HG03039 (cell line): ENCODE data around the gene SOCS1.
"Not testable (repeated sequence)": the region's sequence is repeated elsewhere in the genome, so short reads cannot be mapped to it uniquely, and the experiment has no call there.

ENCODE experiments used
- ATAC-seq: cut with Tn5 transposase; IDR thresholded peaks from one replicate; pipeline ENCODE4 v1.9.1; 2021; ENCODE audit warnings: mild to moderate bottlenecking, moderate library complexity; ENCODE audit not compliant: unreplicated experiment

SOCS1 gene

DNA sequence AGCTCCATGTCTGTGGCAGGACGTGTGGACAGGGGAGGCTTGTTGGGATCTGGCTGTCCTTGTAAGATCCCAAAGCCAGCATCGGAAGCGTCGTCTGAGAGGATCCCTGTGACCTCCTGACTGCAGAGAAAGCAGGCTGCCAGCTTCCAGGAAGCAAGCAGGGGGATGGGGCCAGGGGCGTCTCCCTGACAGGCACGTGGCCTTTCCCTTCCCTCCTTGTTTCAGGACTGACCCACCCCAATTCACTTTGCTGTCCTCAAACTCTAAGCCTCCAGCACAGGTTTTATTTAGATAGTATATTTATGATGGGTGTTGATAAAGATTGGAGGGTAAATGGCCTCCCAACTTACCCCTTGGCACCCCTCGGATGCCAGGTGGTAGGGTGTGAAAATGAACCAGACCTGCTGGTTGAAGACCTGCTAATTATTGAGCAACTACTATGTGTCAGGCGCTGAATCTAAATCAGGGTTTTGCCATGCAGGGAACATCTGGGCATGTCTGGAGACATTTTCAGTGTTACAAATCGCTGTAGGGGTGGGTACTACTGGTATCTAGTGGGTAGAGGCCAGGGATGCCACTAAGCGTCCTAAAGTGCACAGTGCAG lies 24.5 kb downstream of the SOCS1 start:
- ATAC-seq: no peak

DNA sequence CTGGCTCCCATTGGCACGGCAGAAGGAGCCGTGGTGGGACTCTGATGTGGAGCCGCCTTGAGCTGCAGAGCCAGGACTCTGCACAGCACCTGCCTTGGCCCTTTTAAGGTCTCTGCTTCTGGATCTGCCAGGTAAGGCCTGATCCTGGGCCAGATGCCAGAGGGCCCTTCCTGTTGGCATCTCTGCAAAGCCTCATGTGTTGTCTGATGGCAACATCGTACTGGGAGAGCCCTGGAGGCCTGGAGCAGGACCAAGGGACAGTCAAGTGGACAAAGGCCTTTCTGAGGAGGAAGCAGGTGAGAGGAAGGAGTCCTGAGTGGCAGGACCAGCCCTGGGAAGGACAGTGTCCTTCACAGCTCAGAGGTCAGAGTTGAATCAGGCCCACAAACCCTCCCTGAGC lies 26.1 kb downstream of the SOCS1 start:
- ATAC-seq: no peak

DNA sequence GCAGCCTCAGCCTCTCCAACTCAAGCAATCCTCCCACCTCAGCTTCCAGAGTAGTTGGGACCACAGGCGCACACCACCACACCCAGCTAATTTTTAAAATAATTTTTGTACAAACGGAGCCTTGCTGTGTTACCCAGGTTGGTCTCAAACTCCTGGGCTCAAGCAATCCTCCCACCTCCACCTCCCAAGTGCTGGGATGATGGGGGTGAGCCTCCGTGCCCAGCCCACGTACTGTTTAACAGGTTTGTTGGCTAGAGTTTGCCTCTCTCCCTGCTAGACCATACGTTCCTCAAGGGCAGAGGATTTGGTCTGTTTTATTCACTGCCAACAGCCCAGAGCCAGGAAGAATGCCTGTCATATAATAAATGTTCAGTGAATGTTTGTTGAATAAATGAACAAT lies 26.6 kb downstream of the SOCS1 start:
- ATAC-seq: no peak

DNA sequence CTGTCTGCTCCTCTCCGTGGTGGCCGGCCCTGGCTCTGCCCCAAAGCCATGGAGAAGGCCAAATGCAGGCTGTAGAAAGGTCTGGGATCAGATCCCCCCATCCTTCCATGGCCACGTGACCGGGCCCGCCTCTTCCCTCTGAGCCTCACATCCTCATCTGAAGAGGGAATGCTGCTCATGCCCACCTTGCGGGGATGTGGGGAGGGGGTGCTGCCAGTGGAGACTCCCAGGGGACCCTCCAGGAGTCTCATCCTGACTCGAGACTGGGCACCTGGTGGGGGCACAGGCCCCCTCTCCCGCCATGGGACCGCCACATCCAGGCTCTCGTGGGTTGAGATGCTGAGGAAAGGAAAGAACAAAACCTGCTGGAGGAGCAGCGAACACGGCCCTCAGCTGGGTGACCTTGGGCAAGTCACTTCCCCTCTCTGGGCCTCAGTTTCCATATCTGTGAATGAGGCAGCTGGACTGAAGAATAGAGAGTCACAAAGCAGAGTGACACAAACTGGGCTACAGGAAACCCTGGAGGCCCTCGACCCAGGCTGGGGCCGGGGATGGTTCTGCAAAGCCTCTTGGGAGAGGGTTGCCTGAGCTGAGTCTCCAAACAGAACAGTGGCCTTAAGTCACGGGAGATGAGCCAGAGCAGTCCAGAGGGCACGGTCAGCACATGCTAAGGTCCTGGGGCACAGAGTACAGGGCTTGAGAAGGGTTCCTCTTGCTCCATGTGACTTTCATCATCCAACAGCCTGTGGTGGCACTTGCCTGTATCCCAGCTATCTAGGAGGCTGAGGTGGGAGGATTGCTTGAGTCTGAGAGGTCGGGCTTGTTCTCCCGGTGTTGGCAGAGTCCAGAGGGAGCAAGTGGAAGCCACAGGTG lies 30.1 kb downstream of the SOCS1 start:
- ATAC-seq: no peak

DNA sequence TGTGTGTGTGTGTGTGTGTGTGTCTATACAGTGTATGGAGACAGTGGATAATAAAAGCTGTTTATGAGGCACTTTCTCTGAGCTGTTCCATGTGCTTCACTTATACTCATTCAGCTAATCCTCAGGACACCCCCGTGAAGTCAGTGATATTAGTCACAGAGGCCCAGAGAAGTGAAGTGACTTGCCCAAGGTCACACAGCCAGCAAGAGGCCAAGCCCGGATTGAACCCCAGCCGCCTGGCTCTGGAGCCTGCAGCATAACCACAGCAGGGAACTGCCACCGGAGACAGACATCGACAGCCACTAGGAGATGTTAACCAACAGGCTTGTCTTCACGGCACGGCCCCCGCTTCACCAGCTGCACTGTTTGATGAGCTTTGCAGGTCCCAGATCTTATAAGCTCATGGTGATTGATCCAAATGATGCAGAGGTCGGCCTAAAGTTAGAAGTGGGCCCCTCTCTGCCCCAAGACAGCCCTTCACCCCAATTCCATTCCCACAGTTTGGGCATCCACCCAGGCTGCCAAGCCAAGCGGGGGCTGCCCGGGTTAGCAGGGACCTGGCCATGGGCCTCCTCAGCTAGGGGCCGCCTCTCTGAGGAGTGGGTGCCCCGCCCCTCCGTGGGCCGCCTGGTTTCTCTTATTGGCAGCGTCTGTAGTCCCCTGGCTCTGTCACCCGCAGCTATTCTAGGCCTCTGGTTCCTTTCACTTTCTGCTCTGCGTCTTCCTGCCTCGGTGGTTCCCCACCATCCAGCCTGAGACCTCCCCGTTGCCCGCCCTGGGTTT lies 30.9 kb downstream of the SOCS1 start:
- ATAC-seq: peak; percentile 83

DNA sequence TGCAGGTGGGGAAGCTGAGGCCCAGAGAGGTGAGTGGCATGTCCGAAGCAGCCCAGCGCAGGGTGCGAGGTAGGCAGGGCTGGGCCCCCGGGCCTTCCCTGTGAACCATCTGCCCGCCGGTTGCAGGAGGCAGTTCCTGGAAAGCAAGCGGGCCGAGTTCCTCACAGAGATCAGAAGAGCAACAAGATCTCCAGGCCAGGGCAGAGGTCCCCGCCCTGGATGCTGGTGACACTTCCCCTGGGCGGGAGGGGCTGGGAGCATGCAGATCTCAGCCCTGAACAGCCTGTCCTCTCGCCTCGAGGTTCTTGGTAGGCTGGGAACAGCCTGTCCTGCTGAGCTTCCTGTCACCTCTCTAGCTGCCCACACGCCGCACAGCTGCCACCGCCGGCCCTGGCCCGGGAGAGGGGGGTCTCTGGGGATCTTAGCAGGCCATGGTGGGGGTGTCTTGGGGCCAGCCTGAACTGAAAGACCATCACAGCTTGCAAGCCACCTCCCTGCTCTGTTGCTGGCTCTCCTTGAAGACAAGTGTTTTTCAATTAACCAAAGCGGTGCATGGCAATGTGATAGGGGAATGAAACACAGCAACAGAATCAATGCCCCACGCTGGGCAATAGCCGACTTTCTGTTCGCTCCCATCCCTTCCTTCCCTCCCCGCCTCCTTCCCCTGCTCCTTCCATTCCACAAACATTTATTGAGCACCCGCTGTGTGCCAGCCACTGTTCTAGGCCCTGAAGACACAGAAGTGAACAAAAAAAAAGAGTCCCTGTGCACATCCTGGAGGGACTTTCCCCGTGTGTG lies 31.7 kb downstream of the SOCS1 start:
- no peak for ATAC-seq

DNA sequence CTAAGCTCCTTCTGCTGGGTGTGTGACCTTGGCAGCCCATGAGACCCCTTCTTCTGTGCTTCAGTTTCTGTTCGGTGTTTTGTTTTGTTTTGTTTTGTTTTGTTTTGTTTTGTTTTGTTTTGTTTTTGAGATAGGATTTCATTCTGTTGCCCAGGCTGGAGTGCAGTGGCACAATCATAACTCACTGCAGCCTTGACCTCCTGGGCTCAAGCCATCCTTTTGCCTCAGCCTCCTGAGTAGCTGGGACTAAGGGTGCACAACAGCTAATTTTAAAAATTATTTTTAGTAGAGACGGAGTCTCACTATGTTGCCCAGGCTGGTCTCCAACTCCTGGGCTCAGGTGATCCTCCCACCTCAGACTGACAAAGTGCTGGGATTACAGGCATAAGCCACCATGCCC lies 35.5 kb downstream of the SOCS1 start:
- ATAC-seq: not testable (repeated sequence)

DNA sequence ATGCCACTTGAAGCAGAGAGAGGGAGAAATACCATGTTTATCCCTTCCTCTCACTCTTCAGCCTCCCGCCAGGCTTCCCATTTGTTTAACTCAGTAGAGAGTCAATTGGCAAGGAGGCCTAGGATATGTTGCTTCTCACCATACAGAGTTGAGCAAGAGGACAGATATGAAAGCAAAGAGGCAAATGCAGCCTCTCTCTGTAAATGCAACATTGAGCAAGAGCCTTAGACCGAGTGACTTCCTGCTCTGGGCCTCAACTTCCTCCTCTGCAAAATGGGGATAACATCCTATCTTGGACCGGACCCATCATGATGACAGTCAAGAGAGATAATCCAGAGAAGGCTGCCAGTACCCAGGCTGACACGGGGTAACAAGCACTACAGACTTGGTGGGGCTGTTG lies 36.8 kb downstream of the SOCS1 start:
- no peak for ATAC-seq

DNA sequence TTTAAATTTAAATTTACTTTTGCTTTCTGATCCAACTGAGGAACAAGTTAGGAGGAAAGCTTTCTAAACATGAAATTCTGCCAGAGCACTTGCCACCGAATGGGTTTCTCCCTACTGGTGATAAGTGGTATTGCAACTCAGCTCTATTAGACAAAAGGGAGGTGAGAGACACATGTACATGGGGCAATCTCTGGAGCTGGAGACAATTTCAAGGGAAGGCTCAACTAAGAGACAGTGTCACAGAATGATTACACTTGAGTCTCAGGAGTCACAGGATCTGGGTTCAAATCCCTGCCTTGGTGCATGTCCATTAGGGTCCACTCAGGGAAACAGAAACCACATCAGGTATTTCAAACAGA lies 37.4 kb downstream of the SOCS1 start:
- no peak for ATAC-seq

DNA sequence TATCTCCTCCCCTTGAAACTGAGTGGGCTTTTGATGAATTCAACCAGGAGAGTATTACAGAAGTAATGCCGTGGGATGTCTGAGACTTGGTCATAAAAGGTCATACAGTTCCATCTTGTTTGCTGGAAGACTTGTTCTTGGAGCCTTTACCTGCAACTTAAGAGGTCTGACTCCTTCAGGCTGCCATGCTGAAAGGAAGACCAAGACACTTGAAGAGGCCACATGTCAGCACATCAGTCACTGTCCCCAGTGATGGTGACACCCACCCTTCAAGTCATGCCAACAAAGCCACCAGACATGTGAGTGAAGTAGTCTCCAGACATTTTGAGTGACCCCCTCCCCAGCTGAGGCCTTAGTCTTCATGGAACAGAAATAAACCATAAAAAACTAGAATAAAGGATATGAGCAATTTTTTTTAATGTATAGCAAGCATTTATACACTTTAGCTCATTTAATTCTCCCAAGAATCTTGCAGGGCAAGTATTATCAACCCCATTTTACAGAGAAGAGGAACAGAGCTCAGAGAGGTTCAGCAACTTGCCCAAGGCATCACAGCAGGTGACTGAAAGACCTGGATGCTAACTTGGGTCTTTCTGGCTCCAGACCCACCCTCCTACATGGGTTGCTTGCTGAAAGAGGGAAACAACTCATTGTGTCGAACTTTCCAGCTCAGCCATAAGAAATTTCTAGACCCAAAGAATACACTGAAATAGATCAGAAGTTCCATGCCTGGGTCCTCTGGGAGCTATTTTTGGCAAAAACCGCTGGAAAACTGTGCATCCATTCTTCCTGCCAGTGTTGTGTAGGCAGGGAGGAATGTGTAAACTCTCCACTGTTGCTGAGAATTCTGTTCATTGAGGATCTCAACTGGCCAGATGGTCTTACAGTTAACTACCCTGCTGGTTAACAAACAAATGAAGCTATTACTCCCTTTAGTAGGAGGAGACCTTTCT lies 38.1 kb downstream of the SOCS1 start:
- ATAC-seq: no peak

DNA sequence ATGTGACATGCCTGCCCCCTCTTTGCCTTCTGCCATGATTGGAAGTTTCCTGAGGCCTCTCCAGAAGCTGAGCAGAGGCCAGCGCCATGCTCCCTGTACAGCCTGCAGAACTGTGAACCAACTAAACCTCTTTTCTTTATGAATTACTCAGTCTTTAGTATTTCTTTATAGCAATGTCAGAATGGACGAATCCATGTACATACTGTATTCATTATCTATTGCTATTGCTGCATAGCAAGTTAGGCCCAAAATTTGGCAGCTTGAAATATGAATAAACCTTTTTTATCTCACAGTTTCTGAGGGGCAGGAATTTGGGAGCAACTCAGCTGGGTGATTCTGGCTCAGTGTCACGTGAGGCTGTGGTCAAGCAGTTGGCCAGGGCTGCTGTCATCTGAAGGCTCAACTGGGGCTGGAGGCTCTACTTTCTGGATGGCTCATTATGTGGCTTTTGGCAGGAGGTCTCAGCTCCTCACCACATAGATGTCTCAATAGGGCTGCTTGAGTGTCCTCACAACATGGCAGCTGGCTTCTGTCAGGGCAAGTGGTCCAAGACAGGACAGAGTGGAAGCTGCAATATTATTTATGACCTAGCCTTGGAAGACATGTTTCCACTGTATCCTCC lies 40.0 kb downstream of the SOCS1 start:
- no peak for ATAC-seq

DNA sequence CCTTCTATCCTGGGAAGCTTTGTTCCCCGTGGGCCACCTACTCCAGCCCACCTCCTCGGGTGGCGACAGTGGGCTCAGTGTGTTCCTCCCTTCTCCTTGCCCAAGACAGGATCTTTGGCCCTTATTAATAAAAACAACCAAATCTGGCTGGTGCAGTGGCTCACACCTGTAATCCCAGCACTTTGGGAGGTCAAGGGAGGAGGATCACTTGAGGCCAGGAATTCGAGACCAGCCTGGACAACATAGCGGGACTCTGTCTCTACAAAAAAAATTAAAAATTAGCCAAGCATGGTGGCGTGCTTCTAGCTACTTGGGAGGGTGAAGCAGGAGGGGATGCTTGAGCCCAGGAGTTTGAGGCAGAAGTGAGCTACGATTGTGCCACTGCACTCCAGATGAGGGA lies 42.2 kb downstream of the SOCS1 start:
- no peak for ATAC-seq

DNA sequence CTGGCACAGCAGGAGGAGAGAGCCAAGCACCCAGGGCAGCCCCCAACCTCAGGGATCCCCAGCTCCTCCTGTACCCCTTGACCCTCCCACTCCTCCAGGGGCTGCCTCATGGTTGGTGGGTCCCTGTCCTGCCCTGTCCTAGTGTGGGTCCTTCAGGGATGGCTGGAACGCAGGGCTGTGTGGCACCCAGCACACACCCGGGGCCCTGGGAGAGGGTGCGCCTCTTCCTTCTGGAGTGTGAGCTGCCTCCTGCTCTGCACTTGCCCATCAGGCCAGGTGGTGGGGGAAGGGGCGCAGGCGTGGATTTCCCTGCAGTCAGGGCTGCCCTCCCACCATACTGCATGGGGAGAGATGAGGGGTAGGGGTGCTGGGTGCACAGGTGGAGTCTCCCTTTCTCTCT lies 42.6 kb downstream of the SOCS1 start:
- ATAC-seq: no peak

DNA sequence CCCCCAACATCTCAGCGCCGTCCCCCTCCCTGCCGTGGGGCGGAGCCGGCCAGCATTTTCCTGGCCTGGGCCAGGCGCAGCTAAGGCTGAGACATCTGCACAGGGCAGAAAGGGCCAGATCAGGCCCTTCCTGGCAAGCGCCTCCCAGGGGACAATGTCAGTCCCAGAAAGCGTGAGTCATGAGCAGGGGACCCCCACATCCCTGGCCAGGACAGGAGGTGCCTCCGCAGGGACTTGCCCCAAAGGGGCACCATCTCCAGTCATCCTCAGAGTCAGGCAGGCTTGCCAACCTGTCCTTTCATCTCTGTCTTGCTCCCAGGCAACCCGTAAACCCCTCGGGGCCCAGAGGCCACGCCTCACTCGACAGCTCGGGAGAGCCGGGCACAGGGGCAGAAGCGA lies 43.2 kb downstream of the SOCS1 start:
- no peak for ATAC-seq

DNA sequence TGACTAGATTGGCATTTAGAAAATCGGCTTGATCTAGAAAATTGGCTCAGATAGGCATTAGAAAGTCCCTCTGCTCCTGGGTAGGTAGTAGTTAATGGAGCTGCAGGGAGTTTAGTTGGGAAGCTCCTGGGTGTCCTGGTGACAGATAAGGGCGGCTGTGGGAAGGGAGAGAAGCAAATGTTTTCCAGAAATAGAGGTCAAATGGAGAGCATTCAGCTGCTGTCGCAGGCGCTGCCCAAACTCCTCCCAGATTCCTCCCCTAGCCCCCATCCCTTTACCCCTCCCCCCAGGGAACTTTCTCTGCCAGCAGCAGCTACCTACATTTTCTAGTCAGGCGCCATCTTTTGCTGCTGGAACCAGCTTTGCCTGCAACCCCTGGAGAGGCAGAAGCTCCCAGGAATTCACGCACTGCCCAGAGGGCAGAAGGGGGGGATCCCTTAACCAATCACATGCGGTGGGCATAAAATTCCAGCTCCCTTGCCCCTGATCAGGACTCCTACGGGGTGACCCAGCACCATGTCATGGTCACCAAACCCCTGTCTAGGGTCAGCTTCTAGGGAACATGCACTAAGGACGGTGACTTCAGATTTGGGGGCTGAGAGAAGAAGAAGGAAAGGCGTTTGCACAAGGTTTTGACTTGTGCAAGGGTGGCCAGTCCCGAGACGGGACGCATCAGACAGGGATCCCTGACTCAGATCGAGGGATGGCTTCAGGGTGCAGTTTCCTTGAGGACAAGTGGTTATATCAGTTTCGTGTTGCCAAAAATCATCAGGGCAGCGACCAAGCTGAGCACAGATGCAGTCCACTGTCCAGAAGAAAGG lies 43.8 kb downstream of the SOCS1 start:
- no peak for ATAC-seq

DNA sequence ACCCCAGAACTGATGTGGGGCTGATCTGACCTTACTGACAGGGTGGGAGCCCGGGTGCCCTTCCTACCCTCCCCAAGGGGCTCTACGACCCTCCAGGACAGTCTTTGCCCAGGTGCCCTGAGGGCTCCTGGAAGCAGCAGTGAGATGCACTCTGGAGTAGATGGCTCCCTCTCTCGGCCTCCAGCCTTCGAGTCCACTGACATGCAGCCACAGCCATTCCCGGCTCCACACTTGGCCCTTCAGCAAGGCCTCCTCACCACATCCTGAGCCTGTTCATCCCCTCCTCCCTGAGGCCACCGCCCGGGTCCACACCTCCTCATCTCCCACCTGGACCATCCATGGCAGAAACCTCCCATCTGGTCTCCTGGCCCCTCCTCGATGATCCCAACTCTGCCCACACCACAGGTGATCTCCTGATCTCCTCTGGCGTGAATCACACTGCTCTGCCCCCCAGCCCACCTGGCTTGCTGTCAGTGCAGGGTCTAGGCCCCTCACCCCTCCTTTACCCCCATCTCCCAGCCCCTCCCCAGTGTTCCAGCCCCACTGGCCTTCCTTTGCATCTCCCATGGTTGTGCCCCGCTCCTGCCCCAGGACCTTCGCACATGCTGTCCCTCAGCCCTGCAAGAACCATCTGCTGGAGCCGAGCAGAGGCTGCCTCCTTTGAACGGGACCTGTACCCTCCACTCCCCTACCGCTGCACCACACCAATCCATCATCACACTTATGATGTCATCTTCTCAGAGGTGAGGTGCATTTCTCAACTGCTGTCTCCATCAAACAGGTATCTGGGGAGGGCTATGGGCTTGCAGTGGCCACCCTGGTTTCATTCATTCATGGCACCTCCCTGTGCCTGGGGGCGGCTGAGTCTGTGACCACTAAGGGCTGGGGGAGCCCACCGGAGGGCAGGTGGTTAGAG lies 44.7 kb downstream of the SOCS1 start:
- no peak for ATAC-seq

DNA sequence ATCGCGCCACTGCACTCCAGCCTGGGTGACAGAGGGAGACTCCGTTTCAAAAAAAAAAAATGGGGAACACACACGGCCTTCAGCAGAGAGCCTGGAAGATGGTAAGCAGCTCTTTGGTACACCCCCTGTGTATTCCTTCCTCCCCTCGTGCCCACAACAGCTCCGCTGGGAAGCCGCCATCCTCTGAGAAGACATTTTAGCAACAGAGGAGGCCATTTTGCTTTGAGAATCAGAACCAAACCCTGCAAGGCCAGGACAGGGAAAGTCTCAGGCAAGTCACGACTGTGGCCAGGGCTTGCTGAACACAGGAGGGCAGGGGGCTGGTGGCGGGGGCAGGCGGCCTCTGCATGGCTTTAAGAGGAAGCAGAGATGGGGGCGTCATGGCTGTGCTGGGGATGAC lies 45.7 kb downstream of the SOCS1 start:
- ATAC-seq: no peak
